ENCODE results near the gene PFDN6.

DNA sequence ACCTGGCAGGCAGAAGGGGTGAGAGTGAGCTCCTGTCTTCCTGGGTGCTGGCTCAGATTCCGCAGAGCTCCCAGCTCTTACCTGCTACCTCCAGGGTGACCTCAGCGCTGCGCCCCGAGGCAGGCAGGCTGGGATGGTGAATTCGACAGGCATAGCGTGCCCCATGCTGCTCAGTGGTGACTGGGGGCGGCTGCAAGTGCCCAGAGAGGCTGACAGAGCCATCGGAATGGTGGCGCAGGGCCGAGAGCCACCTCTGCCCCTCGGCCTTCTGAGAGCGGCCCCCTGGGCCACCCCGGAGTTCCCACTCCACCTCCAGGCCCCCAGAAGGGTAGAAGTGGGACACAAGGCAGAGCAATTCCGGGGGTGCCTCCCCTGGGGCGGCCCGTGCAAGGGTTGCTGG is 14.8 kb downstream of the PFDN6 start:
- no peak for TF ChIP-seq CSDC2 (CRISPR knock-in tag; IDR thresholded peaks at IDR 0.05)
- TF ChIP-seq, protein P1, sequence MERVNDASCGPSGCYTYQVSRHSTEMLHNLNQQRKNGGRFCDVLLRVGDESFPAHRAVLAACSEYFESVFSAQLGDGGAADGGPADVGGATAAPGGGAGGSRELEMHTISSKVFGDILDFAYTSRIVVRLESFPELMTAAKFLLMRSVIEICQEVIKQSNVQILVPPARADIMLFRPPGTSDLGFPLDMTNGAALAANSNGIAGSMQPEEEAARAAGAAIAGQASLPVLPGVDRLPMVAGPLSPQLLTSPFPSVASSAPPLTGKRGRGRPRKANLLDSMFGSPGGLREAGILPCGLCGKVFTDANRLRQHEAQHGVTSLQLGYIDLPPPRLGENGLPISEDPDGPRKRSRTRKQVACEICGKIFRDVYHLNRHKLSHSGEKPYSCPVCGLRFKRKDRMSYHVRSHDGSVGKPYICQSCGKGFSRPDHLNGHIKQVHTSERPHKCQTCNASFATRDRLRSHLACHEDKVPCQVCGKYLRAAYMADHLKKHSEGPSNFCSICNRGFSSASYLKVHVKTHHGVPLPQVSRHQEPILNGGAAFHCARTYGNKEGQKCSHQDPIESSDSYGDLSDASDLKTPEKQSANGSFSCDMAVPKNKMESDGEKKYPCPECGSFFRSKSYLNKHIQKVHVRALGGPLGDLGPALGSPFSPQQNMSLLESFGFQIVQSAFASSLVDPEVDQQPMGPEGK (CRISPR knock-in tag; IDR thresholded peaks at IDR 0.05; ENCODE audit: borderline replicate concordance), result no peak
- TF ChIP-seq RARB (CRISPR knock-in tag; IDR thresholded peaks at IDR 0.05), result no peak
- no peak for TF ChIP-seq OSR1 (CRISPR knock-in tag; IDR thresholded peaks at IDR 0.05)
- TF ChIP-seq, protein P2, sequence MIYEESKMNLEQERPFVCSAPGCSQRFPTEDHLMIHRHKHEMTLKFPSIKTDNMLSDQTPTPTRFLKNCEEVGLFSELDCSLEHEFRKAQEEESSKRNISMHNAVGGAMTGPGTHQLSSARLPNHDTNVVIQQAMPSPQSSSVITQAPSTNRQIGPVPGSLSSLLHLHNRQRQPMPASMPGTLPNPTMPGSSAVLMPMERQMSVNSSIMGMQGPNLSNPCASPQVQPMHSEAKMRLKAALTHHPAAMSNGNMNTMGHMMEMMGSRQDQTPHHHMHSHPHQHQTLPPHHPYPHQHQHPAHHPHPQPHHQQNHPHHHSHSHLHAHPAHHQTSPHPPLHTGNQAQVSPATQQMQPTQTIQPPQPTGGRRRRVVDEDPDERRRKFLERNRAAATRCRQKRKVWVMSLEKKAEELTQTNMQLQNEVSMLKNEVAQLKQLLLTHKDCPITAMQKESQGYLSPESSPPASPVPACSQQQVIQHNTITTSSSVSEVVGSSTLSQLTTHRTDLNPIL (CRISPR knock-in tag; IDR thresholded peaks at IDR 0.05; ENCODE audit: low read depth), result no peak
